ENCODE measurements around the gene MDFI.

The MDFI gene

DNA sequence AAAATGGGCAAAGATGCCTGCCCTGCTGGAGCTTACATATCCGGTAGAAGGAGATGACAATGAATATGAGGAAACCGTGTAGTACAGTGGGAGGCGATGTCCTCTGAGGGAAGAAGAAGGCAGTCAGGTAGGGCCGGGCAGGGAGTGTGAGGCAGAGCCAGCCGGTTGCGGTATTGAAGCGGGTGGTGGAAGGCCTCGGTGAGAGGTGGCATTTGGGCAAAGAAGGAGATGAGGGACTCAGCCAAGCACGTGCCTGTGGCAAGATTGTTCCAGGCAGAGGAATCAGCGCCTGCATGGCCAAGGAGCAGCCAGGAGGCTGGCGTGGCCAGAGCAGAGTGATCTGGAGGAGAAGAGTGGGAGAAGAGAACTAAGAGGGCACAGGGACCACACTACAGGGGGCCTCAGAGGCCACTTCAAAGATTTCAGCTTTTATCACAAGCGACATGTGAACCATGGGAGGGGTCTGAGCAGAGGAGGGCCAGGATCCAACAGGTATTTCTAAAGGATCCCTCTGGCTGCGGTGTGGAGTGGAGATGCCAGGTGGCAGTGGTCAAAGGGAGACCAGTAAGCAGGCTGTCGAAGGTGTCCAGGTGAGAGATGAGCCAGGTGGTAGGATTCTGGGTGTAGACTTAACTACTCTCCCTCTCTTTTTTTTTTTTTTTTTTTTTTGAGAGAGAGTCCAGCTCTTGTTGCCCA is 13.8 kb downstream of the MDFI start:
- DNase-seq, result no peak

- no peak for DNase-seq
These were observed 14.8 kb downstream of the MDFI start for GRCh38 chr6:41652866-41653652.

GRCh38 chr6:41653691-41654090 is 15.4 kb downstream of the MDFI start:
- DNase-seq, result no peak

- DNase-seq, result no peak
These were observed 16.0 kb downstream of the MDFI start for GRCh38 chr6:41654151-41654697.

GRCh38 chr6:41654698-41655151 is 16.5 kb downstream of the MDFI start:
- no peak for DNase-seq

DNA sequence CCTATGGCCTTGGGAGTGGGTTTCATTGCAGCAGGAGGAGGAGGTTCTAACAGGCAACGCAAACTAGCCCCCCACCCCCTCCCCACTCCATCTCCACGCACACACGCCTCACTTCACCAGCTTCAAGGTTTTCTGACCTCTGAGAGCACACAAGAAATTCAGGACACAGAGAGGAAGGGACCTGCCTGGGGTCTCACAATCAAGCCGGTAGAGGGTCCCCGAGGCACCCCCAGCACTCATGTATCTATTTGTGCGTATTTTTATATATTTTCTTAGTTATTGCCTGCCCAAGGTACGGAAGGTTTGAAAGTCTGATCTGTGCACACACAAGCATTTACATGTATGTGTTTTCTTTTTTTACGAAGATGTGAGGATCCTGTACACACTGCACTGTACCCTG is 16.9 kb downstream of the MDFI start:
- DNase-seq, result no peak

DNA sequence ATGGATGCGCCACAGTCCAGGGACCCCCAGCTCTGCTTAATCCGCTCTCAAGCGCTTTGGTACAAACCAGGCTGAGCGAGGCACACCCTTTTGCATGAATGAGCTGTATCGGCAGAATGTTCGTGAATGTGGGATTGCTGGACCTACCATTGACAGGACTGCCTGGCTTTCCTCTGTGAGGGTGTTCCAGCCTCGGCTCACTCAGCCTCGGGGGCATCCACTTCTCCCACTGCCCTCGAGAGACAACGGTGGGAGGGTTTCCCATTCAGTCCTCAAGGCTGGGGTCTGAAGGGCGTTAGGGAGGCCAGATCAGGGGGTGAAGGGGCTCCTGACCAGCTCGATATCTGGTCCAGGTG is 17.4 kb downstream of the MDFI start:
- DNase-seq, result no peak

DNA sequence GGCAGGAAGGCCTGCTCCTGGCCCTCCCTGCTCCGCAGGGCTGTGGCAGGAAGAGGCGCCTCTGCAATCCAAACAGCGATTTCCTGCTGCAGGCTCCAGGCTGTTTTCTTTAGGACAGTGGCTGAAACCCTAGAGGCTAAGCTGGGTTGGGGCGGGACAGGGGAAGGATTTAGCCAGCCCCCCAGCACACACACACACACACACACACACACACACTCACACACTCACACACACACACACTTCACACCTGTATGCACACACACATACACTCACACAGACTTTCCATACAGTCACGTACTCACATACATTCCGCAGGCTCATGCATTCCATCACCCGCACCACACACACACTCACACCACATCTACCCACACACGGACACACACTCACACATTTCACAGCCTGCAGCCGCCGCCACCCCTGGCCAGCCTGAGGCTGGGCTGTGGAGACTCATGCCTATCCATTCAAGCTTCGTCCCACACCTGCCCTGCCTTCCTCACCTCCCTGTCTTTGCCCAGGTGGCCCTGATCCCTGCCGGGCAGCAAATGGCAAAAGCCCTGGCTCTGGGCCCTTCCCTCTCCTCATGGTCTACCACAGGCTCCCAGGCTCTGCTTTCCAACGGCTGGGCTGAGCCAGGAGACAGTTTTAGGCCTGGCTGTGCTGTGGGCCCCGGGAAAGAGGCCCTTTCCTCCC is 17.9 kb downstream of the MDFI start:
- no peak for DNase-seq

DNA sequence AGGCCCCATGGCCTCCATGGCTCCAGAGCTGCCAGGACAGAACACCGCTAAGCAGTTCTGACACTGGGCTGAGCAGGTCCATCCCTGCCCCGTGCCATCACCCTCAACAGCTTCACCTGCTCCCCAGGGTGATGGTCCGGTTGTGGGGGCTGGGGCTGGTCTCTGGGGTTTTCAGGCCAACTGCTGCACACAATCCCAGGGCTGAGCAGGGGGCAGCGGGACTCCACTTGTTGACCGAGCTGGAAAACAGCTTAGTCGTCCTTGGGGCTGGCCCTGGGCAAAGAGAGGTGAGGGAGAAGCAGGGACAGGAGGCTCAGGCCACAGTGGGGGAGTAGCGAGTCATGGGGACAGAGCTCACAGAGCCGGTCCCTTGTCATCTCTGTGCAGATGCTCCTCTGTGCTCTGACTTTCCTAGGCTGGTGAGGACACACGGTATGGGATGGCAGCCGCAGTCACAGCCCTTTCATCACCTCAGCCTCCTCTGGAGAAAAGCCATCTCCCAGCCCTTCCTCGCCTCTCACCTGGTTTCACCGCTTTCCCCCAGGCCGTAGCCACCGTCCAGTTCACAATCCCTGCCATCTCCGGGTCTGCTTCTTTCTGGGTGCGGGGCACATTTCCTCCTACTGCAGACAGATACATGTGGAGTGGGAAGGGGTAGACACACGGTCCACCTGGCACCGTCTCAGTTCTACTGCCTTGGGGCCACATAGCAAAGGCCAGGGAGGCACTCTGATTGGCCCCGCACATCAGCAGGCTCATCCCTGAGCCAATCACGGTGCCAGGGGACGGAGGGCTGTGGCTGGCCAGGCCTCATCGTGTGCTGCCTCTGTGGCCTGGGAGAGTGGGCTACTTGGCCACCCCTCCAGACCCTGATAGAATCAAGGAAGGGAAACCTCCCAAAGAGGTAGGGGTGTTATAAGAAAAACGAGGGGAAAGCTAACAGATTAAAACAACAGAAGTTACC is 19.1 kb downstream of the MDFI start:
- no peak for DNase-seq

DNA sequence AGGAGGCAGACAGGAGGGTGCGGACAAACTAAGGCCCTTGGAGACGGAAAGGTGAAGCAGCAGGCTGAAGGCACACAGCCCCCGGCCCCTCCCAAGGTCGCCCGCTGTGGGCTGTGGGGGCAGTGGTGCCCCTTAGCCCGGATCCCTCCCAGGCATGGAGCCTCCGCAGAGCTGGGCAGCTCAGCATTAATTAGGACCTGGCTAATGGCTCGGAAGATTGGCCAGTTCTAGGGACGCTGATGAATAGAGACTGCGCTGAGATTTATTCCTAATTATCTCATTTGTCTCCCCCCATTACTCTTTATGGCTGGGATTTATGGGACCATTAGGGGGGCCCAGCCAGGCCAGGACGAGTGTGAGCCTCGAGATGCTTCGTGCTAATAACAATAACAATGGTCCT is 20.4 kb downstream of the MDFI start:
- no peak for DNase-seq

- no peak for DNase-seq
These were observed 21.7 kb downstream of the MDFI start for GRCh38 chr6:41659935-41660334.

GRCh38 chr6:41663568-41663967 is 25.3 kb downstream of the MDFI start:
- no peak for DNase-seq

DNA sequence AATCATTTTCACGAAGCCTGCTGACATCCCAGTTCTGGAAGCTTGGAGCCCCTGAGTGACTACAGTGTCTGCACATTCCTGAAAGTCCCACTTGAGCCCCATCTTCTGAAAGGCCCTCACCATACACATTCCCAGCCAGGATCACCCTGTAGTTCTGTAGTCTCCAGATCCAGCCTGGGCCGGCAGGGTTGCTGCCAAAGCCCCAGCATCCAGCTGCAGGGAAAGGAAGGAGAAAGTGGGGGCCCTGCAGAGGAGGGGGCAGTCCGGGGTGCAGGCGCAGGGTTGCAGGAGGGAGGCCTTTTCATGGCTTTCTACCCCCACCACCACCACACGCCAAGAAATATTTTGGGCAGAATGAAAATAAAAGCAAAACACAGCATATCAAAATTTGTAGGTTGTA is 26.0 kb downstream of the MDFI start:
- no peak for DNase-seq

DNA sequence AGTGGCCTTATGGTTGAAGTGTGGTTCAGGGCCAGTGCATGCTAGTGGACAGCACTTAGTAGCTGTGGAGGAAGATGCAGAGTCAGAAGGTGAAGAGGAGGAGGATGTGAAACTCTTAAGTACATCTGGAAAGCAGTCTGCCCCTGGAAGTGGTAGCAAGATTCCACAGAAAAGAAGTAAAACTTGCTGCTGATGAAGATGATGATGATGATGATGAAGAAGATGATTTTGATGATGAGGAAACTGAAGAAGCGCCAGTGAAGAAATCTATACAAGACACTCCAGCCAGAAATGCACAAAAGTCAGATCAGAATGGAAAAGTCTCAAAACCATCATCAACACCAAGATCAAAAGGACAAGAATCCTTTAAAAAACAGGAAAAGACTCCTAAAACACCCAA is 28.9 kb downstream of the MDFI start:
- no peak for DNase-seq

GRCh38 chr6:41668968-41669367 is 30.7 kb downstream of the MDFI start:
- DNase-seq, result no peak

GRCh38 chr6:41670703-41671360 is 32.6 kb downstream of the MDFI start:
- no peak for DNase-seq

DNA sequence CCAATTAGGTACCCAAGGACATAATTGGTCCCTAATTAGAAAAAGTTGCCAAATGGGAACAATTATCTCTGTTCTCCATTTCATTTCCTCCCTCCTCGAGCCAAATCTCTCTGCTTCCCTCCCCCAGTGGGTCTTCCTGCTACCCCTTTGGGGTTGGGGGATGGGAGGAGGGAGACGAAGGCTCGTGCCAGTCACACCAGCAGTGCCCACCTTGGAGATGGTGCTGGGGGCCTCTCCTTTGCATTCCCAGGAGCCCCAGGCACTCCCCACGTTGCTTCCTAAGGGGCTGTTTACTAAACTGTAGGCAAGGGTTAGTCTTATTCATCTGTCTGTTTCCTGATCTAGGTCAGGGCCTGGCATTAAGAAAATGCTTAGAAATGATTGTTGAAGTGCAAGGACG is 33.1 kb downstream of the MDFI start:
- no peak for DNase-seq

- DNase-seq, result no peak
These were observed 33.7 kb downstream of the MDFI start for GRCh38 chr6:41672016-41672415.

GRCh38 chr6:41672816-41673703 is 34.8 kb downstream of the MDFI start:
- DNase-seq, result no peak

DNA sequence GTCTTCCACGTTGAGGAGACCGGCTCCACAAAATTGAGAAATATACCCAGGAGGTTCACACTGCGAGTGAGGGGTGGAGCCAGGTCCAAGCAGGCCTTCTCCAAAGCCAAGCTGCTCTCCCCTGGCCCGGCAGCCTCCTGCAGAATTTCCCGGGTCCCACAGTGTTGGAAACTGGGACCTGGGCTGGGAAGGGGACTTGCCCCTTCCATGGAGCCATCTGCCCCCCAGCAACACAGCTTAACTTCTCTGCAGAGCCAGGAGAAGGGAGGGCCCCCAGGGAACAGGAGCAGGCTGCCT is 35.4 kb downstream of the MDFI start:
- DNase-seq, result no peak
